AG09319 (cell line): ENCODE results near the gene RCOR3.

Experiments
- DNase-seq: peaks from one replicate; pipeline ENCODE4 v3.0.0-alpha.2; 2010; ENCODE audit warnings: low read depth; ENCODE audit errors: extremely low read depth
- CTCF ChIP-seq: IDR thresholded peaks from 2 replicates; pipeline ENCODE4 v1.5.1; 2011; ENCODE audit warnings: low read depth, mild to moderate bottlenecking, inconsistent platforms, low read length, moderate library complexity

RCOR3 gene

GRCh38 chr1:211323156-211324063, 64.2 kb downstream of the RCOR3 start:
- DNase-seq: no peak
- peak; percentile 92 for TF ChIP-seq CTCF

GRCh38 chr1:211324992-211325775, 66.0 kb downstream of the RCOR3 start:
- no peak for TF ChIP-seq CTCF
- DNase-seq: no peak

- no peak for TF ChIP-seq CTCF
- no peak for DNase-seq
Observed at GRCh38 chr1:211326140-211326527, 67.0 kb downstream of the RCOR3 start.

GRCh38 chr1:211326528-211327345, 67.6 kb downstream of the RCOR3 start, which contains the start of gene TRAF5:
Gene TRAF5, plus strand, starts transcription at chr1:211326833. Its CDS starts 26,407 bp downstream, at chr1:211353240.
- TF ChIP-seq CTCF: no peak
- no peak for DNase-seq

GRCh38 chr1:211327346-211327921, 68.3 kb downstream of the RCOR3 start:
- no peak for TF ChIP-seq CTCF
- DNase-seq: no peak

GRCh38 chr1:211328084-211328694, 69.0 kb downstream of the RCOR3 start:
- TF ChIP-seq CTCF: no peak
- DNase-seq: no peak
